ENCODE data around the gene POLE. TPM values are rescaled to one million over a fixed set of nuclear protein-coding genes. Genes with fewer than 3 reads are reported as not detected.

The POLE gene
- total RNA-seq, 1 experiment from 2014 or later = 62.9 TPM

DNA sequence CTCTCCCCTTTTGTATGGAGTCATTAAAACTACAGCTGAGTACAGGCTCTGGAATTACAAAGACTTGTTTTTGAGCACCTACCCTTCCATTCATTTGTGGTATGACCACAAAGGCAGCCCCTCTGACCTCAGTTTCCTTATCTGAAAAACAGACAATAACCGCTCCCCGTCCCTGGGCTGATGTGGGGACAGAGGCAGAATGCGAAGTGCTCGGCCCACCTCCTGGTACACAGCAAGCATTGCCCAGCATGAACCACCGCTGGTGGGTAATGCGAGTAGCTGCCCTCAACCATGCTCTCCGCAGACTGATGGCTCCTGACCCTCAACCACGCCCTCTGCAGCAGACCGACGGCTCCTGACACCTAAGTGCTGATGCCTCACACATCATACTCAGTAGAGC is 46.2 kb downstream of the POLE start:
- BruUV-seq (replicated peaks) = no TSS peak
- H3K36me3 ChIP-seq (ENCODE audit: low read depth) = 0 out of 2 replicates have a peak, but pooled peaks cover 6% of the 10 kb centered on the region

DNA sequence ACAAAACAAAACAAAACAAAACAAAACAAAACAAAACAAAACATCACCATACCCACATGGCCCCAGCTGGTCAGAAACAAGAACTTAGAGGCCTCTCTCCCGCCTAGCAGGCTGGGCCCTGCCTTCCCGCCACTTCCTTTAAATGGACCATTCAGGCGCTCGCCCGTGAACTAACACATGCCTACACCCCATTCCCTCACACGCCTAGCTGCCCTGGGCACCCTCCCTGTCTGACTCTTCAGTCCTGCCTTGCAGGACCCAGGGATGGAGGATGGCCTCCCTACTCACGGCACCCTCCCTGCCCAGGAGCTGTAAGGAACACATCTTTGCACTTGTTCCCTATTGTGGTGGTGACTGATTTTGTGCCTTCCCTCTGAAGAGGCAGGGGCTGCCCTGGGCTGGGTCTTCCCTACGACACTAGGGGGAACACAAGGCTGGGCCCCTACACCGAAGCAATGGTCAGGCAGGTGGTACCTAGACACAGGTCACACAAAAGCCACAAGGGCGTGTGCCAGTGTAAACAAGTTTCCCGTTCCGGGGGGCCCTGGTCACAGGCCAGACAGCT is 47.1 kb downstream of the POLE start:
- H3K4me3 ChIP-seq = no peak overlapping the region
- CTCF ChIA-PET = no interaction called here
- H3K4me1 ChIP-seq (replicated peaks; ENCODE audit: insufficient read depth) = no peaks in the 10 kb centered on the region
- no peaks in the 10 kb centered on the region for H3K9me2 ChIP-seq (ENCODE audit: insufficient read depth)
- BruUV-seq (replicated peaks) = no TSS peak
- H3K4me2 ChIP-seq = no peak overlapping the region
- no peaks in the 10 kb centered on the region; the same call in 1 of the 2 replicates for H3F3A ChIP-seq (ENCODE audit: insufficient read depth, low read depth)
- DNase-seq = no peak
- TF ChIP-seq, protein P1, sequence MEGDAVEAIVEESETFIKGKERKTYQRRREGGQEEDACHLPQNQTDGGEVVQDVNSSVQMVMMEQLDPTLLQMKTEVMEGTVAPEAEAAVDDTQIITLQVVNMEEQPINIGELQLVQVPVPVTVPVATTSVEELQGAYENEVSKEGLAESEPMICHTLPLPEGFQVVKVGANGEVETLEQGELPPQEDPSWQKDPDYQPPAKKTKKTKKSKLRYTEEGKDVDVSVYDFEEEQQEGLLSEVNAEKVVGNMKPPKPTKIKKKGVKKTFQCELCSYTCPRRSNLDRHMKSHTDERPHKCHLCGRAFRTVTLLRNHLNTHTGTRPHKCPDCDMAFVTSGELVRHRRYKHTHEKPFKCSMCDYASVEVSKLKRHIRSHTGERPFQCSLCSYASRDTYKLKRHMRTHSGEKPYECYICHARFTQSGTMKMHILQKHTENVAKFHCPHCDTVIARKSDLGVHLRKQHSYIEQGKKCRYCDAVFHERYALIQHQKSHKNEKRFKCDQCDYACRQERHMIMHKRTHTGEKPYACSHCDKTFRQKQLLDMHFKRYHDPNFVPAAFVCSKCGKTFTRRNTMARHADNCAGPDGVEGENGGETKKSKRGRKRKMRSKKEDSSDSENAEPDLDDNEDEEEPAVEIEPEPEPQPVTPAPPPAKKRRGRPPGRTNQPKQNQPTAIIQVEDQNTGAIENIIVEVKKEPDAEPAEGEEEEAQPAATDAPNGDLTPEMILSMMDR (conservative IDR thresholded peaks at IDR 0.05) = no peak
- H4K20me1 ChIP-seq (ENCODE audit: insufficient read depth) = no peaks in the 10 kb centered on the region
- peaks cover 6% of the 10 kb centered on the region; the same call in 1 of the 2 replicates for H3K36me3 ChIP-seq (ENCODE audit: low read depth)
- intact Hi-C loops (cut with micrococcal nuclease; ENCODE audit: unreplicated experiment) = no loop called here
- no peaks in the 10 kb centered on the region for H3K79me2 ChIP-seq (ENCODE audit: low read depth)
- H3K9me3 ChIP-seq (ENCODE audit: insufficient read depth, low read depth) = no peaks in the 10 kb centered on the region
- H2AFZ ChIP-seq = no peak overlapping the region
- POLR2A ChIA-PET (ENCODE audit: unreplicated experiment) = no interaction called here
- H3K27me3 ChIP-seq (ENCODE audit: insufficient read depth, low read depth) = no peaks in the 10 kb centered on the region
- H3K27ac ChIP-seq = no peak overlapping the region

More for the DNA sequence above, 46.2 kb downstream of the POLE start:
- Histone ChIP-seq H3K27me3 (ENCODE audit: insufficient read depth, low read depth) (no peaks in the 10 kb centered on the region), H3K27ac (no peak overlapping the region), H4K20me1 (ENCODE audit: insufficient read depth) (no peaks in the 10 kb centered on the region), H3F3A (ENCODE audit: insufficient read depth, low read depth) (no peaks in the 10 kb centered on the region; the same call in 1 of the 2 replicates), H3K4me3 (no peak overlapping the region), H3K4me2 (no peak overlapping the region), H2AFZ (no peak overlapping the region), H3K4me1 (replicated peaks; ENCODE audit: insufficient read depth) (no peaks in the 10 kb centered on the region), H3K9me2 (ENCODE audit: insufficient read depth) (no peaks in the 10 kb centered on the region), H3K79me2 (ENCODE audit: low read depth) (no peaks in the 10 kb centered on the region), H3K9me3 (ENCODE audit: insufficient read depth, low read depth) (no peaks in the 10 kb centered on the region)
- ChIA-PET POLR2A (ENCODE audit: unreplicated experiment) (no interaction called here), CTCF (no interaction called here)
- no peak for DNase-seq
- TF ChIP-seq, protein P1 (conservative IDR thresholded peaks at IDR 0.05) = no peak
- TF ChIP-seq EZH2 (IDR thresholded peaks at IDR 0.05; ENCODE audit: low read depth) = no peak
- intact Hi-C loops (cut with micrococcal nuclease; ENCODE audit: unreplicated experiment) = no loop called here

DNA sequence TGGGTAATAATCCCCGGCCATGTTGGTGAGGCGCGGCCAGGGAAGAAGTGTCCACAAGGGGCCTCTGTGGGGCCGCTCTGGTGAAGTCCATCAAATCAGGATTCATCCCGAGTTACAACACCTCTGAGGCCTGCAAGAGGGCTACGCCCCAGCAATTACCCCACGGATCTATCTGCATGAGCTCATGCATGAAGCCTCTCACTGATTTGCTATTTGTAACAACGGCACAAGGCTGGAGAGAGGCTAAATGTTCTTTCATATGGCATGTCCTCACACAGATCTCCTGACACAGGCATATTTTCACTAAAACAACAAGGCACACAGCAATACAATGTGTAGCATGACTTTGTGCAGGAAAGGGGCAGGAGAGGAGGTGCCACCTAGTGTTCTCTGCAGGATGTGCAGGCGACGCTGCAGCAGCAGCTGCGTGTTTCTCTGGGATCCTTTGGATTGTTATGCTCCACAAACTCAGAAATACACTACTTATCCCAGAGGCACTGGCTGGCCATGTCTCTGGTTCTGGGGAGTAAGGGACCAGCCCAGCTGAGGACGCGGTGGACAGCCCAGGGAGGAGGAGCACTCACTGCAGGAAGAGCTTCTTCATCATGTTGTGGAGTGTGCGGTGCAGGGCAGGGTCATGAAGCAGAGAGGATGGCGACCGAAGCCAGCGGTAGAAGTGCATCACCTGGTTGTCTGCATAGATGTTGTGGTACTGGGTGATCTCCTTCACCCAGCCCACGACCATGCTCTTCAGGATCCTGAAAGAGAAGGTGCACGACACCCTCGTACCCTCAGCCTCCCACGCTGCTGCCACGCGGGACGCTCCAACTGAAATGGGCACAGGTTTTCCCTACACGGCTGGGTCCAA is 48.4 kb downstream of the POLE start:
- POLR2A ChIA-PET (ENCODE audit: unreplicated experiment) = no interaction called here
- no TSS peak for BruUV-seq (replicated peaks)

More for the DNA sequence above, 48.4 kb downstream of the POLE start:
- H3K4me2 ChIP-seq = no peak overlapping the region
- CTCF ChIA-PET = interaction anchor here (0.5 to 0.6 kb wide), 2 partner anchors 231 to 485 kb away, joined by 3 to 13 read pairs; no protein-coding TSS in a partner anchor
- H3K79me2 ChIP-seq (ENCODE audit: low read depth) = no peaks in the 10 kb centered on the region
- intact Hi-C loops (cut with micrococcal nuclease; ENCODE audit: unreplicated experiment) = loop anchor here (1.0 kb wide), 1 partner anchor 38 kb away; no protein-coding TSS in a partner anchor
- TF ChIP-seq, protein P1 (conservative IDR thresholded peaks at IDR 0.05) = peak; percentile 83
- no peak for TF ChIP-seq EZH2 (IDR thresholded peaks at IDR 0.05; ENCODE audit: low read depth)
- no peaks in the 10 kb centered on the region for H3K27me3 ChIP-seq (ENCODE audit: insufficient read depth, low read depth)
- no peak overlapping the region for H3K27ac ChIP-seq
- no peak overlapping the region for H2AFZ ChIP-seq
- peak in 1 of 2 experiments; percentile 41 for DNase-seq
- H3K9me3 ChIP-seq (ENCODE audit: insufficient read depth, low read depth) = no peaks in the 10 kb centered on the region
- H4K20me1 ChIP-seq (ENCODE audit: insufficient read depth) = no peaks in the 10 kb centered on the region
- H3F3A ChIP-seq (ENCODE audit: insufficient read depth, low read depth) = no peaks in the 10 kb centered on the region; the same call in 1 of the 2 replicates
- no peaks in the 10 kb centered on the region for H3K4me1 ChIP-seq (replicated peaks; ENCODE audit: insufficient read depth)
- H3K4me3 ChIP-seq = no peak overlapping the region
- H3K36me3 ChIP-seq (ENCODE audit: low read depth) = peaks cover 6% of the 10 kb centered on the region; the same call in 1 of the 2 replicates
- H3K9me2 ChIP-seq (ENCODE audit: insufficient read depth) = no peaks in the 10 kb centered on the region
